ENCODE measurements around the gene PYCARD. TPM values are rescaled to one million over a fixed set of nuclear protein-coding genes. Genes with fewer than 3 reads are reported as not detected.
A peak's percentile ranks its signal among the peaks of the same experiment; 100 is the strongest.

PYCARD gene
- total and polyA plus RNA-seq, 2 experiments from 2014 or later = 53.1 to 54.0 TPM

GRCh38 chr16:31242206-31242605, 39.6 kb upstream of the PYCARD start (continued):
- TF ChIP-seq ZNF462 (CRISPR knock-in tag; IDR thresholded peaks at IDR 0.05) (no peak), POLR2AphosphoS5 (IDR thresholded peaks at IDR 0.05; ENCODE audit: low read depth) (no peak)

GRCh38 chr16:31238041-31238440, 35.5 kb upstream of the PYCARD start:
- Histone ChIP-seq H3K36me3 (ENCODE audit: insufficient read depth) (no peaks in the 10 kb centered on the region), H3K9me2 (ENCODE audit: insufficient read depth) (no peaks in the 10 kb centered on the region), H3K27me3 (ENCODE audit: insufficient read depth) (no peaks in the 10 kb centered on the region), H4K20me1 (replicated peaks; ENCODE audit: insufficient read depth) (no peaks in the 10 kb centered on the region), H3K4me2 (no peak overlapping the region), H3K4me1 (ENCODE audit: insufficient read depth) (no peaks in the 10 kb centered on the region; the same call in 1 of the 2 replicates), H2AFZ (peak overlapping the region; percentile 43; the same call in 1 of the 2 replicates), H3K4me3 (no peak overlapping the region), H3K79me2 (replicated peaks; ENCODE audit: insufficient read depth) (no peaks in the 10 kb centered on the region), H3K27ac (ENCODE audit: low read depth) (no peak overlapping the region), H3F3A (replicated peaks; ENCODE audit: low read depth) (0 out of 2 replicates have a peak, but pooled peaks cover 5% of the 10 kb centered on the region)
- peaks cover 5% of the 10 kb centered on the region for H3K27me3 Mint-ChIP-seq (ENCODE audit: insufficient read depth, low read depth, poor library complexity)
- peaks cover 8% of the 10 kb centered on the region; the same call in 2 of the 3 replicates for H3K4me1 Mint-ChIP-seq
- TF ChIP-seq EZH2phosphoT487 (IDR thresholded peaks at IDR 0.05; ENCODE audit: unreplicated experiment) = no peak
- TF ChIP-seq ZNF462 (CRISPR knock-in tag; IDR thresholded peaks at IDR 0.05) = no peak
- no peak for TF ChIP-seq CREB1 (CRISPR knock-in tag; IDR thresholded peaks at IDR 0.05; ENCODE audit: low read depth)
- no peak for TF ChIP-seq ZNF331 (CRISPR knock-in tag; IDR thresholded peaks at IDR 0.05; ENCODE audit: low read depth)
- TF ChIP-seq POLR2AphosphoS5 (IDR thresholded peaks at IDR 0.05; ENCODE audit: low read depth) = no peak
- TF ChIP-seq EZH2 (IDR thresholded peaks at IDR 0.05; ENCODE audit: low read depth, unreplicated experiment) = no peak
- TF ChIP-seq NANOG (IDR thresholded peaks at IDR 0.05; ENCODE audit: borderline replicate concordance) = no peak
- no peak for TF ChIP-seq STAT1 (IDR thresholded peaks at IDR 0.05; ENCODE audit: unreplicated experiment)
- TF ChIP-seq ETS1 (IDR thresholded peaks at IDR 0.05) = no peak
- H3K27ac Mint-ChIP-seq = no peak overlapping the region
- ATAC-seq (no peak), DNase-seq (ENCODE audit: low spot score) (no peak)
- no peak overlapping the region for H3K4me3 Mint-ChIP-seq
- H3K9me3 Mint-ChIP-seq = peaks cover 17% of the 10 kb centered on the region
- H3K36me3 Mint-ChIP-seq (ENCODE audit: low read depth) = peaks cover 11% of the 10 kb centered on the region

Measured in GM23338 (cell line).